ENCODE measurements around the gene SDHD. TPM values are rescaled to one million over a fixed set of nuclear protein-coding genes. Genes with fewer than 3 reads are reported as not detected.
A peak's percentile ranks its signal among the peaks of the same experiment; 100 is the strongest.

The SDHD gene
- total RNA-seq, 1 experiment from 2014 or later = 79.6 TPM

DNA sequence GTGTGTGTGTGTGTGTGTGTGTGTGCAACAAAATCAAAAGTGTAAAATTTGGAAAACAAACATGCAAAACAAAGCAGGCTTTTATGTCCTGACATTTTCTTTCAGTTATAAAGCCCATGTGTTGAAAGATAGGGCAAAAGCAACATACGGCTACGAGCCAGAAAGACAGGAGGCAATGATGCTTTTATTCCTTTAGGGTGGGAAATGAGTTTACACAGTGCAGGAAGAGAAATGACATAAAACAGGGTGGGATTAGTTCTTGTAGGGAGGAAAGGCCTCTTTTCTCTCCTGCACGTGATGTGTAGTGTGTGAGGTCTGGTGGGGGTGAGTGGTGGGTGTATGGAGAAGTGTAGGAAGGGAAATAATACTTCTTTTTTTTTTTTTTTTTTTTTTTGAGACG, 47.8 kb downstream of the SDHD start:
- WGBS (ENCODE audit: extremely low coverage, insufficient read length, low lambda C conversion rate) = no CpG with 5 or more reads among the region's 4 CpGs
- H2BK5ac ChIP-seq (ENCODE audit: insufficient read length, low read length) = no peak overlapping the region
- Mint-ChIP-seq H3K9me3 (no peaks in the 10 kb centered on the region), H3K36me3 (ENCODE audit: insufficient read depth in 1 of 3, low read depth in 3 of 3) (no peaks in the 10 kb centered on the region), H3K27ac (no peak overlapping the region), H3K27me3 (ENCODE audit: low read depth) (no peaks in the 10 kb centered on the region; the same call in 1 of the 2 replicates), H3K4me3 (no peak overlapping the region), H3K4me1 (no peaks in the 10 kb centered on the region; a peak in 1 of 4 replicates)
- no peak overlapping the region for H3K4ac ChIP-seq (ENCODE audit: low read depth, low read length)
- no peak overlapping the region for H2BK15ac ChIP-seq (ENCODE audit: low read depth, low read length)
- H3K56ac ChIP-seq (ENCODE audit: insufficient read length, low read depth, low read length) = no peak overlapping the region
- no peaks in the 10 kb centered on the region for H3K23me2 ChIP-seq (ENCODE audit: insufficient read length, low read depth, low read length, poor library complexity, severe bottlenecking)
- H3K18ac ChIP-seq (ENCODE audit: insufficient read length, low read depth, low read length) = no peak overlapping the region
- no peak for DNase-seq
- TF ChIP-seq, protein P1, sequence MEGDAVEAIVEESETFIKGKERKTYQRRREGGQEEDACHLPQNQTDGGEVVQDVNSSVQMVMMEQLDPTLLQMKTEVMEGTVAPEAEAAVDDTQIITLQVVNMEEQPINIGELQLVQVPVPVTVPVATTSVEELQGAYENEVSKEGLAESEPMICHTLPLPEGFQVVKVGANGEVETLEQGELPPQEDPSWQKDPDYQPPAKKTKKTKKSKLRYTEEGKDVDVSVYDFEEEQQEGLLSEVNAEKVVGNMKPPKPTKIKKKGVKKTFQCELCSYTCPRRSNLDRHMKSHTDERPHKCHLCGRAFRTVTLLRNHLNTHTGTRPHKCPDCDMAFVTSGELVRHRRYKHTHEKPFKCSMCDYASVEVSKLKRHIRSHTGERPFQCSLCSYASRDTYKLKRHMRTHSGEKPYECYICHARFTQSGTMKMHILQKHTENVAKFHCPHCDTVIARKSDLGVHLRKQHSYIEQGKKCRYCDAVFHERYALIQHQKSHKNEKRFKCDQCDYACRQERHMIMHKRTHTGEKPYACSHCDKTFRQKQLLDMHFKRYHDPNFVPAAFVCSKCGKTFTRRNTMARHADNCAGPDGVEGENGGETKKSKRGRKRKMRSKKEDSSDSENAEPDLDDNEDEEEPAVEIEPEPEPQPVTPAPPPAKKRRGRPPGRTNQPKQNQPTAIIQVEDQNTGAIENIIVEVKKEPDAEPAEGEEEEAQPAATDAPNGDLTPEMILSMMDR (conservative IDR thresholded peaks at IDR 0.05) = no peak
- no peak overlapping the region for H3K27ac ChIP-seq (ENCODE audit: insufficient read length, low read depth, low read length)
- no peak overlapping the region for H2AFZ ChIP-seq (ENCODE audit: low read length)
- H4K20me1 ChIP-seq (ENCODE audit: control insufficient read depth, insufficient read depth, insufficient read length) = no peaks in the 10 kb centered on the region
- H3K14ac ChIP-seq (ENCODE audit: insufficient read depth, low read length) = no peak overlapping the region
- H3K4me1 ChIP-seq (ENCODE audit: insufficient read depth, low read length) = no peaks in the 10 kb centered on the region
- no peak overlapping the region for H3K9ac ChIP-seq (ENCODE audit: extremely low read depth, insufficient read length, low read length)
- H2BK120ac ChIP-seq (ENCODE audit: low read depth, low read length, poor library complexity, severe bottlenecking) = no peak overlapping the region
- H2BK12ac ChIP-seq (ENCODE audit: insufficient read length, low read depth, low read length) = no peak overlapping the region
- H3K23ac ChIP-seq (ENCODE audit: insufficient read length, low read depth, low read length) = no peak overlapping the region
- H2BK20ac ChIP-seq (ENCODE audit: low read depth, low read length, poor library complexity, severe bottlenecking) = no peak overlapping the region
- no peak overlapping the region for H2AK5ac ChIP-seq (ENCODE audit: insufficient read length, low read length)
- no peaks in the 10 kb centered on the region for H3K27me3 ChIP-seq (ENCODE audit: insufficient read depth, low read length)
- no peak overlapping the region for H3T11ph ChIP-seq (ENCODE audit: low read length)
- H4K8ac ChIP-seq (replicated peaks; ENCODE audit: insufficient read length, low read depth, low read length) = no peak overlapping the region
- no peaks in the 10 kb centered on the region for H3K9me3 ChIP-seq (ENCODE audit: control insufficient read depth, low read depth, low read length)
- no peak overlapping the region for H4K91ac ChIP-seq (ENCODE audit: insufficient read length, low read depth, low read length)
- H3K79me2 ChIP-seq (ENCODE audit: insufficient read depth, low read length) = no peaks in the 10 kb centered on the region
- peak overlapping the region; percentile 33 for H4K5ac ChIP-seq (ENCODE audit: insufficient read length, low read depth, low read length)
- H3K79me1 ChIP-seq (ENCODE audit: insufficient read depth, low read depth, low read length, poor library complexity, severe bottlenecking) = no peaks in the 10 kb centered on the region
- H3K4me2 ChIP-seq (ENCODE audit: insufficient read depth, insufficient read length, low read length) = no peak overlapping the region
